K562 (cell line): Measurements from ENCODE around the gene ITGA1. TPM values are rescaled to one million over a fixed set of nuclear protein-coding genes. Genes with fewer than 3 reads are reported as not detected.

Experiments
- ATAC-seq: fragments of 200-7000 bp; cut with Tn5 transposase; 3 replicates; pipeline ENCODE4 v1.9.1; 2020; ENCODE audit warnings: moderate library complexity
- BruUV-seq: library from RNA; stranded (reverse); fragments of 400-500 nt; replicated peaks from 2 replicates; lab custom pipeline; 2021; lab: Mats Ljungman, UMichigan
- CTCF ChIA-PET: fragments of 300-600 bp; formaldehyde crosslinking; extraction: SDS; loops from one replicate; lab custom pipeline; 2021; ENCODE audit warnings: low intra/inter-chr PET ratio; lab: Yijun Ruan, JAX
- POLR2A ChIA-PET: fragments of 300-600, 350-650 bp; sonication (Branson Sonifier 250); formaldehyde crosslinking; extraction: SDS; loops from one replicate; lab custom pipeline; 2021; ENCODE audit warnings: antibody characterized with exemption, inconsistent platforms; lab: Yijun Ruan, JAX
- DNase-seq, 4 experiments: peaks; one replicate each; pipeline versions ENCODE4 v3.0.0 to v3.0.0-alpha.2; 2011 to 2018; ENCODE audit warnings: low spot score in 3 of 4, mixed read lengths in 3 of 4; ENCODE audit errors: extremely low read depth in 1 of 4
- FAIRE-seq: peaks from 2 replicates; lab custom pipeline; 2011; peaks lifted over from hg19 to GRCh38; lab: Jason Lieb, UNC
- H2AFZ ChIP-seq: 2 replicates; pipeline ENCODE4 v1.6.0; 2011; ENCODE audit warnings: low read depth, low read length, control low read depth, inconsistent platforms
- H3K27ac ChIP-seq: fragments of 200-600 bp; 3 replicates; pipeline ENCODE4 v1.8.0; 2011; ENCODE audit warnings: low read depth, mild to moderate bottlenecking, control low read depth, inconsistent platforms, low read length, moderate library complexity, mixed read lengths; ENCODE audit errors: extremely low read depth
- H3K27me3 ChIP-seq, 2 experiments: fragments of 300-600 bp in 1 of 2; 2 replicates in 1 of 2; 3 replicates in 1 of 2; pipeline versions ENCODE4 v1.6.0 to v1.8.0; 2011; ENCODE audit warnings: inconsistent platforms in 2 of 2, low read length in 2 of 2, mild to moderate bottlenecking in 1 of 2, mixed read lengths in 1 of 2, moderate library complexity in 1 of 2; ENCODE audit not compliant: control insufficient read depth in 2 of 2, insufficient read depth in 2 of 2
- H3K36me3 ChIP-seq: fragments of 300-600 bp; 3 replicates; pipeline ENCODE4 v1.8.0; 2011; ENCODE audit warnings: mild to moderate bottlenecking, low read length, inconsistent platforms; ENCODE audit not compliant: control insufficient read depth, insufficient read depth
- H3K4me1 ChIP-seq, 2 experiments: fragments of 200-600 bp in 1 of 2; replicated peaks in 1 of 2; 2 replicates in 1 of 2; 3 replicates in 1 of 2; pipeline versions ENCODE4 v1.5.1 to v1.8.0; 2011; ENCODE audit warnings: inconsistent platforms in 2 of 2, low read length in 2 of 2, mild to moderate bottlenecking in 1 of 2, mixed read lengths in 1 of 2, moderate library complexity in 1 of 2; ENCODE audit not compliant: control insufficient read depth in 2 of 2, insufficient read depth in 2 of 2
- H3K4me2 ChIP-seq: 2 replicates; pipeline ENCODE4 v1.6.1; 2011; ENCODE audit warnings: low read length, control low read depth, inconsistent platforms, mixed read lengths; ENCODE audit not compliant: insufficient read depth
- H3K4me3 ChIP-seq: fragments of 200-600 bp; sonication (generic), shearing (Covaris generic); 2 replicates; pipeline ENCODE4 v1.5.1; 2016; ENCODE audit warnings: control low read depth, inconsistent platforms
- H3K79me2 ChIP-seq: fragments of 200-600 bp; 3 replicates; pipeline ENCODE4 v1.8.0; 2011; ENCODE audit warnings: low read length, inconsistent platforms; ENCODE audit not compliant: control insufficient read depth, insufficient read depth
- H3K9ac ChIP-seq, 2 experiments: 2 replicates each; pipeline versions ENCODE4 v1.6.0 to v1.6.1; 2011; ENCODE audit warnings: low read depth in 2 of 2, low read length in 2 of 2, control low read depth in 1 of 2, inconsistent platforms in 1 of 2, mild to moderate bottlenecking in 1 of 2, mixed read lengths in 1 of 2; ENCODE audit not compliant: insufficient read depth in 1 of 2
- H3K9me1 ChIP-seq: one replicate; pipeline ENCODE4 v1.6.0; 2011; ENCODE audit warnings: inconsistent platforms, mild to moderate bottlenecking, low read length, moderate library complexity; ENCODE audit not compliant: control insufficient read depth, insufficient read depth
- H3K9me3 ChIP-seq: replicated peaks from 2 replicates; pipeline ENCODE4 v1.5.1; 2011; ENCODE audit warnings: low read depth, low read length, inconsistent platforms; ENCODE audit not compliant: control insufficient read depth, insufficient read depth
- H4K20me1 ChIP-seq: replicated peaks from 2 replicates; pipeline ENCODE4 v1.6.1; 2011; ENCODE audit warnings: low read length, inconsistent platforms, mixed read lengths; ENCODE audit not compliant: control insufficient read depth, insufficient read depth
- CBX3 ChIP-seq, 2 experiments: IDR thresholded peaks; 1 replicate in 1 of 2; 2 replicates in 1 of 2; pipeline ENCODE4 v1.6.1; 2012; ENCODE audit warnings: inconsistent platforms in 2 of 2, low read length in 2 of 2, borderline replicate concordance in 1 of 2, control low read depth in 1 of 2
- CBX8 ChIP-seq: fragments of 200-600 bp; sonication (generic); IDR thresholded peaks from 2 replicates; pipeline ENCODE4 v1.6.1; 2012; ENCODE audit warnings: borderline replicate concordance, mixed run types, low read depth, mild to moderate bottlenecking, moderate library complexity, mixed read lengths, low read length, control low read depth, inconsistent platforms; ENCODE audit not compliant: poor library complexity, severe bottlenecking; ENCODE audit errors: extremely low read depth
- COPS2 ChIP-seq: fragments of 450-650 bp; conservative IDR thresholded peaks from 2 replicates; pipeline ENCODE4 v1.6.1; 2016; ENCODE audit warnings: mild to moderate bottlenecking, moderate library complexity
- ESRRB ChIP-seq: fragments of 250-450 bp; sonication (Bioruptor Pico); IDR thresholded peaks from 2 replicates; pipeline ENCODE4 v1.5.0; 2020; ENCODE audit warnings: mild to moderate bottlenecking, moderate library complexity, borderline replicate concordance
- FOXK1 ChIP-seq: sonication (generic); formaldehyde crosslinking; IDR thresholded peaks from 2 replicates; pipeline ENCODE4 v1.8.0; 2022; ENCODE audit warnings: missing genetic modification reagents, mild to moderate bottlenecking, borderline replicate concordance
- FOXM1 ChIP-seq, 2 experiments: fragments of 450-650 bp in 1 of 2; sonication (generic) in 1 of 2; formaldehyde crosslinking in 1 of 2; IDR thresholded peaks; 2 replicates each; pipeline versions ENCODE4 v1.6.1 to v1.9.0; 2017 to 2022; ENCODE audit warnings: low read depth in 2 of 2, mild to moderate bottlenecking in 2 of 2, missing genetic modification reagents in 1 of 2, moderate library complexity in 1 of 2
- HLTF ChIP-seq: fragments of 450-650 bp; IDR thresholded peaks from 2 replicates; pipeline ENCODE4 v1.6.1; 2016
- MAZ ChIP-seq, 2 experiments: fragments of 450-650 bp in 1 of 2; sonication (generic) in 1 of 2; formaldehyde crosslinking; IDR thresholded peaks in 1 of 2; conservative IDR thresholded peaks in 1 of 2; 2 replicates each; pipeline versions ENCODE4 v1.4.0 to v1.5.0; 2020; ENCODE audit warnings: mild to moderate bottlenecking in 1 of 2, missing genetic modification reagents in 1 of 2
- PURB ChIP-seq: sonication (generic); formaldehyde crosslinking; IDR thresholded peaks from 2 replicates; pipeline ENCODE4 v1.9.0; 2021; ENCODE audit warnings: low read depth, mild to moderate bottlenecking, missing genetic modification reagents
- TAF1 ChIP-seq: IDR thresholded peaks from 2 replicates; pipeline ENCODE4 v1.6.1; 2011; ENCODE audit warnings: mild to moderate bottlenecking, low read length, moderate library complexity; ENCODE audit not compliant: insufficient read depth, control insufficient read depth, severe bottlenecking; ENCODE audit errors: extremely low read depth
- TCF7L2 ChIP-seq: fragments of 150-350 bp; IDR thresholded peaks from 2 replicates; pipeline ENCODE4 v1.6.1; 2016; ENCODE audit warnings: low read depth, mild to moderate bottlenecking, low read length, moderate library complexity
- ZBTB7A ChIP-seq: IDR thresholded peaks from 2 replicates; pipeline ENCODE4 v1.6.1; 2011; ENCODE audit warnings: low read depth, mild to moderate bottlenecking, low read length, moderate library complexity, borderline replicate concordance; ENCODE audit not compliant: control insufficient read depth
- ZNF133 ChIP-seq: fragments of 250-450 bp; sonication (Bioruptor Pico); IDR thresholded peaks from 2 replicates; pipeline ENCODE4 v1.4.0; 2020; ENCODE audit warnings: mild to moderate bottlenecking
- ZNF644 ChIP-seq: fragments of 200-800 bp; sonication (Bioruptor generic); IDR thresholded peaks from 2 replicates; pipeline ENCODE4 v1.6.1; 2016; ENCODE audit warnings: low read depth, missing genetic modification characterization, missing compliant biosample characterization
- WGBS: fragments of 100-300 bp; shearing (Covaris generic); methylation state at CpG from one replicate; pipeline ENCODE4 v1.1.6; 2016; ENCODE audit warnings: low coverage, mixed read lengths; ENCODE audit not compliant: insufficient coverage; ENCODE audit errors: missing lambda C conversion rate; 5-methylcytosine and 5-hydroxymethylcytosine counted together
- in situ Hi-C: fragments of 300-500 bp; cut with MboI; formaldehyde crosslinking; loops from 4 replicates; pipeline ENCODE4 v1.15.0; 2018; ENCODE audit warnings: inconsistent platforms, mixed read lengths
- intact Hi-C: fragments of 100-400 bp; cut with micrococcal nuclease; formaldehyde crosslinking; loops from 2 replicates; pipeline ENCODE4 v1.14.2; 2022
- polyA plus RNA-seq, 8 experiments: library from polyadenylated mRNA; depleted of rRNA in 4 of 8; stranded (reverse) in 5 of 8; unstranded in 3 of 8; fragments of >200 nt; fragmentation: Nextera tagmentation in 2 of 8; fragmentation: Illumina TruSeq in 1 of 8; extraction: Ambion mirVana in 2 of 8; extraction: Trizol in 1 of 8; gene quantifications; 2 replicates each; pipeline versions ENCODE4 v1.2.1 to v1.2.3, GENCODE V29; 2011 to 2014; ENCODE audit warnings: inconsistent platforms in 1 of 8, missing spikeins in 1 of 8
- total RNA-seq, 7 experiments: library from RNA; depleted of rRNA in 6 of 7; stranded (reverse); fragments of >200 nt in 6 of 7; fragmentation: Illumina TruSeq in 2 of 7; extraction: Trizol in 2 of 7; gene quantifications; 2 replicates each; pipeline versions ENCODE4 v1.2.1 to v1.2.3, GENCODE V29; 2011 to 2021; ENCODE audit warnings: low replicate concordance in 1 of 7
- TF ChIP-seq, protein P1 (sequence below): fragments of 450-650 bp; IDR thresholded peaks from 2 replicates; pipeline ENCODE4 v1.6.1; 2016; ENCODE audit warnings: borderline replicate concordance
- TF ChIP-seq, protein P2 (sequence below): fragments of 250-450 bp; sonication (Bioruptor Pico); IDR thresholded peaks from 2 replicates; pipeline ENCODE4 v1.8.0; 2022; ENCODE audit warnings: inconsistent platforms, mild to moderate bottlenecking, moderate library complexity, borderline replicate concordance
- TF ChIP-seq, protein P3 (sequence below): fragments of 250-450 bp; sonication (Bioruptor Pico); IDR thresholded peaks from 2 replicates; pipeline ENCODE4 v1.4.0; 2020; ENCODE audit warnings: mild to moderate bottlenecking, moderate library complexity

ITGA1 gene
- total and polyA plus RNA-seq, 9 of the 15 experiments (the other 6 are each of a cell fraction or from before 2014, with no cell fraction given) = 0.04 to 0.22 TPM; not detected in 7

DNA sequence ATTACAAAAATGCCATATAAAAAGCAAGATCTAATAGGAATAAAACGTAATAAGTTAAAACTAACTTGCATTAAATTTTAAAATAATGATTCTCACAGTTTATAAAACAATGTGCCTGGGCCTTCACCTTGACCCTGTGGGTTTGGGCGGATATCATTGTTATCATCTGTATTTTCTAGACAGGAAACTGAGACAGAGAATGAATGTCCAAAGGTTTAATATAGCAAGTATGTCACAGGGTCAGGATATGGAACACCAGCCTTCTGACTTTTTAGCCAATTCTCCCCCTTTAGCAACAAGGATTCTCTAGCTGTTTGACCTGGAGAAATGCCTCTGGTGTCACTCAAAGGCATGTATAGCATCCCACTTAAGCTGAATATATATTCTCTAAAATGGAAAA is 67.2 kb downstream of the ITGA1 start:
- H3K9me3 ChIP-seq = no peaks in the 10 kb centered on the region
- H4K20me1 ChIP-seq = no peaks in the 10 kb centered on the region
- intact Hi-C loops (no loop called here), in situ Hi-C loops (no loop called here)
- H3K79me2 ChIP-seq = no peaks in the 10 kb centered on the region
- CTCF ChIA-PET = no interaction called here
- POLR2A ChIA-PET = no interaction called here
- no peak overlapping the region for H3K27ac ChIP-seq
- no peak overlapping the region for H3K9ac ChIP-seq
- H3K4me2 ChIP-seq = no peak overlapping the region
- 0% methylated on average over 2 of the region's 2 CpGs for WGBS
- no TSS peak for BruUV-seq
- H3K36me3 ChIP-seq = no peaks in the 10 kb centered on the region
- no peak for FAIRE-seq
- no peak overlapping the region for H3K4me3 ChIP-seq
- H3K4me1 ChIP-seq = no peaks in the 10 kb centered on the region
- no peaks in the 10 kb centered on the region for H3K27me3 ChIP-seq
- H3K9me1 ChIP-seq = no peaks in the 10 kb centered on the region
- ATAC-seq = no peak
- DNase-seq = no peak
- no peak overlapping the region for H2AFZ ChIP-seq
- TF ChIP-seq MAZ (CRISPR knock-in tag; conservative IDR thresholded peaks at IDR 0.05 in 1 of 2, IDR thresholded peaks at IDR 0.05 in 1 of 2) (no peak), COPS2 (no peak), FOXM1 (IDR thresholded peaks at IDR 0.05; ENCODE audit: low read depth) (no peak), FOXM1 (CRISPR knock-in tag; IDR thresholded peaks at IDR 0.05; ENCODE audit: low read depth) (no peak), ESRRB (CRISPR knock-in tag) (no peak), HLTF (no peak), CBX8 (no peak), ZNF644 (tag) (no peak), FOXK1 (no peak), CBX3 (IDR thresholded peaks at IDR 0.05; ENCODE audit: borderline replicate concordance in 1 of 2, low read length in 2 of 2) (no peak), TCF7L2 (no peak), PURB (CRISPR knock-in tag) (no peak), ZNF133 (no peak), ZBTB7A (no peak), TAF1 (no peak)
- TF ChIP-seq, protein P1, sequence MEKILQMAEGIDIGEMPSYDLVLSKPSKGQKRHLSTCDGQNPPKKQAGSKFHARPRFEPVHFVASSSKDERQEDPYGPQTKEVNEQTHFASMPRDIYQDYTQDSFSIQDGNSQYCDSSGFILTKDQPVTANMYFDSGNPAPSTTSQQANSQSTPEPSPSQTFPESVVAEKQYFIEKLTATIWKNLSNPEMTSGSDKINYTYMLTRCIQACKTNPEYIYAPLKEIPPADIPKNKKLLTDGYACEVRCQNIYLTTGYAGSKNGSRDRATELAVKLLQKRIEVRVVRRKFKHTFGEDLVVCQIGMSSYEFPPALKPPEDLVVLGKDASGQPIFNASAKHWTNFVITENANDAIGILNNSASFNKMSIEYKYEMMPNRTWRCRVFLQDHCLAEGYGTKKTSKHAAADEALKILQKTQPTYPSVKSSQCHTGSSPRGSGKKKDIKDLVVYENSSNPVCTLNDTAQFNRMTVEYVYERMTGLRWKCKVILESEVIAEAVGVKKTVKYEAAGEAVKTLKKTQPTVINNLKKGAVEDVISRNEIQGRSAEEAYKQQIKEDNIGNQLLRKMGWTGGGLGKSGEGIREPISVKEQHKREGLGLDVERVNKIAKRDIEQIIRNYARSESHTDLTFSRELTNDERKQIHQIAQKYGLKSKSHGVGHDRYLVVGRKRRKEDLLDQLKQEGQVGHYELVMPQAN = no peak
- TF ChIP-seq, protein P2, sequence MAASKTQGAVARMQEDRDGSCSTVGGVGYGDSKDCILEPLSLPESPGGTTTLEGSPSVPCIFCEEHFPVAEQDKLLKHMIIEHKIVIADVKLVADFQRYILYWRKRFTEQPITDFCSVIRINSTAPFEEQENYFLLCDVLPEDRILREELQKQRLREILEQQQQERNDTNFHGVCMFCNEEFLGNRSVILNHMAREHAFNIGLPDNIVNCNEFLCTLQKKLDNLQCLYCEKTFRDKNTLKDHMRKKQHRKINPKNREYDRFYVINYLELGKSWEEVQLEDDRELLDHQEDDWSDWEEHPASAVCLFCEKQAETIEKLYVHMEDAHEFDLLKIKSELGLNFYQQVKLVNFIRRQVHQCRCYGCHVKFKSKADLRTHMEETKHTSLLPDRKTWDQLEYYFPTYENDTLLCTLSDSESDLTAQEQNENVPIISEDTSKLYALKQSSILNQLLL = no peak
- TF ChIP-seq, protein P3, sequence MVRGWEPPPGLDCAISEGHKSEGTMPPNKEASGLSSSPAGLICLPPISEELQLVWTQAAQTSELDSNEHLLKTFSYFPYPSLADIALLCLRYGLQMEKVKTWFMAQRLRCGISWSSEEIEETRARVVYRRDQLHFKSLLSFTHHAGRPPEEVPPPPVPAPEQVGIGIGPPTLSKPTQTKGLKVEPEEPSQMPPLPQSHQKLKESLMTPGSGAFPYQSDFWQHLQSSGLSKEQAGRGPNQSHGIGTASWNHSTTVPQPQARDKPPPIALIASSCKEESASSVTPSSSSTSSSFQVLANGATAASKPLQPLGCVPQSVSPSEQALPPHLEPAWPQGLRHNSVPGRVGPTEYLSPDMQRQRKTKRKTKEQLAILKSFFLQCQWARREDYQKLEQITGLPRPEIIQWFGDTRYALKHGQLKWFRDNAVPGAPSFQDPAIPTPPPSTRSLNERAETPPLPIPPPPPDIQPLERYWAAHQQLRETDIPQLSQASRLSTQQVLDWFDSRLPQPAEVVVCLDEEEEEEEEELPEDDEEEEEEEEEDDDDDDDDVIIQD (CRISPR knock-in tag) = no peak
